Measurements from ENCODE around the gene BOD1L2.

GRCh38 chr18:57107140-57107832 lies 39.6 kb upstream of the BOD1L2 start:
- TF ChIP-seq, protein P1, sequence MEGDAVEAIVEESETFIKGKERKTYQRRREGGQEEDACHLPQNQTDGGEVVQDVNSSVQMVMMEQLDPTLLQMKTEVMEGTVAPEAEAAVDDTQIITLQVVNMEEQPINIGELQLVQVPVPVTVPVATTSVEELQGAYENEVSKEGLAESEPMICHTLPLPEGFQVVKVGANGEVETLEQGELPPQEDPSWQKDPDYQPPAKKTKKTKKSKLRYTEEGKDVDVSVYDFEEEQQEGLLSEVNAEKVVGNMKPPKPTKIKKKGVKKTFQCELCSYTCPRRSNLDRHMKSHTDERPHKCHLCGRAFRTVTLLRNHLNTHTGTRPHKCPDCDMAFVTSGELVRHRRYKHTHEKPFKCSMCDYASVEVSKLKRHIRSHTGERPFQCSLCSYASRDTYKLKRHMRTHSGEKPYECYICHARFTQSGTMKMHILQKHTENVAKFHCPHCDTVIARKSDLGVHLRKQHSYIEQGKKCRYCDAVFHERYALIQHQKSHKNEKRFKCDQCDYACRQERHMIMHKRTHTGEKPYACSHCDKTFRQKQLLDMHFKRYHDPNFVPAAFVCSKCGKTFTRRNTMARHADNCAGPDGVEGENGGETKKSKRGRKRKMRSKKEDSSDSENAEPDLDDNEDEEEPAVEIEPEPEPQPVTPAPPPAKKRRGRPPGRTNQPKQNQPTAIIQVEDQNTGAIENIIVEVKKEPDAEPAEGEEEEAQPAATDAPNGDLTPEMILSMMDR (IDR thresholded peaks at IDR 0.05) = no peak
- no peak for TF ChIP-seq POLR2A (IDR thresholded peaks at IDR 0.05)

All from body of pancreas (tissue), 4 donors.